DOHH2 (cell line): ENCODE results near the gene TSGA10.

Source experiments
- H3F3A ChIP-seq: fragments of 200-600 bp; sonication (generic), shearing (Covaris generic); 2 replicates; pipeline ENCODE4 v1.6.0; 2016; ENCODE audit warnings: antibody characterized with exemption, mild to moderate bottlenecking; ENCODE audit not compliant: control insufficient read depth, insufficient read depth
- H3K27ac ChIP-seq: fragments of 200-600 bp; sonication (generic); 2 replicates; pipeline ENCODE4 v1.5.1; 2014; ENCODE audit warnings: low read depth, mild to moderate bottlenecking, low read length, moderate library complexity
- H3K27me3 ChIP-seq: fragments of 200-600 bp; sonication (generic); 2 replicates; pipeline ENCODE4 v1.6.1; 2014; ENCODE audit warnings: mild to moderate bottlenecking, low read length, mixed read lengths; ENCODE audit not compliant: control insufficient read depth
- H3K36me3 ChIP-seq: fragments of 200-600 bp; sonication (generic); 2 replicates; pipeline ENCODE4 v1.6.1; 2014; ENCODE audit warnings: mild to moderate bottlenecking, low read length, moderate library complexity, mixed read lengths; ENCODE audit not compliant: control insufficient read depth
- H3K4me1 ChIP-seq: fragments of 200-600 bp; sonication (generic); 2 replicates; pipeline ENCODE4 v1.6.1; 2014; ENCODE audit warnings: mild to moderate bottlenecking, low read length, mixed read lengths; ENCODE audit not compliant: control insufficient read depth
- H3K4me2 ChIP-seq: fragments of 200-600 bp; sonication (generic); 2 replicates; pipeline ENCODE4 v1.6.0; 2014; ENCODE audit warnings: mild to moderate bottlenecking, low read length, moderate library complexity
- H3K4me3 ChIP-seq: fragments of 200-600 bp; sonication (generic); 2 replicates; pipeline ENCODE4 v1.5.1; 2014; ENCODE audit warnings: mild to moderate bottlenecking, low read length, mixed read lengths
- H3K79me2 ChIP-seq: fragments of 200-600 bp; sonication (generic); 2 replicates; pipeline ENCODE4 v1.6.1; 2014; ENCODE audit warnings: mild to moderate bottlenecking, low read length, mixed read lengths; ENCODE audit not compliant: control insufficient read depth
- H3K9me2 ChIP-seq: fragments of 200-600 bp; sonication (generic); replicated peaks from 2 replicates; pipeline ENCODE4 v1.6.1; 2014; ENCODE audit warnings: mild to moderate bottlenecking, low read length, mixed read lengths; ENCODE audit not compliant: control insufficient read depth
- H3K9me3 ChIP-seq: fragments of 200-600 bp; sonication (generic); 2 replicates; pipeline ENCODE4 v1.6.1; 2014; ENCODE audit warnings: antibody characterized with exemption, low read length, mixed read lengths; ENCODE audit not compliant: control insufficient read depth, insufficient read depth
- H4K20me1 ChIP-seq: fragments of 200-600 bp; sonication (generic); 2 replicates; pipeline ENCODE4 v1.6.0; 2014; ENCODE audit warnings: low read depth, mild to moderate bottlenecking, antibody characterized with exemption, low read length, moderate library complexity; ENCODE audit not compliant: control insufficient read depth, insufficient read depth
- EZH2phosphoT487 ChIP-seq: fragments of 200-600 bp; sonication (generic); IDR thresholded peaks from 2 replicates; pipeline ENCODE4 v1.6.1; 2017; ENCODE audit warnings: borderline replicate concordance, mild to moderate bottlenecking, antibody characterized with exemption, low read length, moderate library complexity, mixed read lengths
- TF ChIP-seq, protein P1 (sequence below): fragments of 200-600 bp; sonication (generic); IDR thresholded peaks from one replicate; pipeline ENCODE4 v1.5.1; 2014; ENCODE audit warnings: antibody characterized with exemption, mild to moderate bottlenecking, low read depth, low read length; ENCODE audit not compliant: poor library complexity, severe bottlenecking

TSGA10 gene

DNA sequence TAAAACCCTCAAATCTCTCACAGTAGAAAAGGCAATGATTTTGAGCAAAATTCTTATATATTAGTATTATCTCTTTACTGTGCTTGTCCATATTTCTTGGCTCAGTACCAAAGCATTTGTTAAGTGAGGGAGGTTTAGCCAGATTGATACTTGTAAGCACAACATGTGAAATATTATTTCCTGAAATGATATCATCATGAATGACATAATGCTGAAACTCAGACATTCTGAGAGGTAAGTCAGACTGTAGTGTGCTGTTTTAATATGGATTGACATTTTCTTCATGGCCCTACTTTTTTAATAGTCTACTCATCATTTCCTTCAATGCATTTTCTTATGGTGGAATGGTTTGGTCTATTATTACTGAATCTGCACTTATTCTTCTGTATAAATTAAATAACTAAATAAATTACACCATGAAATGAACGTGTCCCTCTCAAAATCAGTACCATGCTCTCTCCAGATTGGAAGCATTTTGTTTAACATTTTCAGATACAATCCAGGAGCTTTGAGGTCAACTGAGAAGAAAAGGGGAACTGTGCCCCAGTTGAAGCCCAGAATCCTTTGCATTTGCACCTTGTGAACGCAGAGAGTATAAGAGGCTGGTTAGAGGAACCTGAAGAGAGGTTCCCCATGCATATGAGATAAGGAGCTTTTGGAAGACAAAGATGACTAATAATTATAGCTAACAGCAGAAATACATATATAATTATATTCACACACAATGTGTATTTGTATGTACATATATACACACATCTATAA, 168.7 kb downstream of the TSGA10 start:
- no peak overlapping the region for H3K27ac ChIP-seq
- no peaks in the 10 kb centered on the region for H3K4me1 ChIP-seq
- no peak overlapping the region for H3K4me3 ChIP-seq
- H3K4me2 ChIP-seq, result no peak overlapping the region
- H3K79me2 ChIP-seq, result no peaks in the 10 kb centered on the region
- H3F3A ChIP-seq, result no peaks in the 10 kb centered on the region
- no peaks in the 10 kb centered on the region for H3K9me2 ChIP-seq
- no peaks in the 10 kb centered on the region for H3K36me3 ChIP-seq
- no peaks in the 10 kb centered on the region for H4K20me1 ChIP-seq
- H3K9me3 ChIP-seq, result no peaks in the 10 kb centered on the region
- TF ChIP-seq, protein P1, sequence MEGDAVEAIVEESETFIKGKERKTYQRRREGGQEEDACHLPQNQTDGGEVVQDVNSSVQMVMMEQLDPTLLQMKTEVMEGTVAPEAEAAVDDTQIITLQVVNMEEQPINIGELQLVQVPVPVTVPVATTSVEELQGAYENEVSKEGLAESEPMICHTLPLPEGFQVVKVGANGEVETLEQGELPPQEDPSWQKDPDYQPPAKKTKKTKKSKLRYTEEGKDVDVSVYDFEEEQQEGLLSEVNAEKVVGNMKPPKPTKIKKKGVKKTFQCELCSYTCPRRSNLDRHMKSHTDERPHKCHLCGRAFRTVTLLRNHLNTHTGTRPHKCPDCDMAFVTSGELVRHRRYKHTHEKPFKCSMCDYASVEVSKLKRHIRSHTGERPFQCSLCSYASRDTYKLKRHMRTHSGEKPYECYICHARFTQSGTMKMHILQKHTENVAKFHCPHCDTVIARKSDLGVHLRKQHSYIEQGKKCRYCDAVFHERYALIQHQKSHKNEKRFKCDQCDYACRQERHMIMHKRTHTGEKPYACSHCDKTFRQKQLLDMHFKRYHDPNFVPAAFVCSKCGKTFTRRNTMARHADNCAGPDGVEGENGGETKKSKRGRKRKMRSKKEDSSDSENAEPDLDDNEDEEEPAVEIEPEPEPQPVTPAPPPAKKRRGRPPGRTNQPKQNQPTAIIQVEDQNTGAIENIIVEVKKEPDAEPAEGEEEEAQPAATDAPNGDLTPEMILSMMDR, result no peak
- TF ChIP-seq EZH2phosphoT487, result no peak
- no peaks in the 10 kb centered on the region for H3K27me3 ChIP-seq

DNA sequence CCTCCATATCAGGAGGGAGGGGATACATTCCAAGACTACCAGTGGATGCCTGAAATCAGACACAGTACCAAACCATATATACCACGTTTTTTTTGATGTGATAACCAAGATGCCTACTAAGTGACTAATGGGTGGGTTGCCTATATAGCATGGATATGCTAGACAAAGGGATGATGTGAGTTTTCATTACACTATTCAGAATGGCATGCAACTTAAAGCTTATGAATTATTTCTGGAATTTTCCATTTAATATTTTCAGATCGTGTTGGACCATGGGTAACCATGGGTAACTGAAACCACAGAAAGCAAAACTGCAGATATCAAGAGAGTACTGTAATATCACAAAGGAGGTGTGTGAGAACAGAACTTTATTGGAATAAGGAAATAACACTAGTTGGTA, 179.1 kb downstream of the TSGA10 start:
- H4K20me1 ChIP-seq, result no peaks in the 10 kb centered on the region
- H3K27me3 ChIP-seq, result no peaks in the 10 kb centered on the region
- TF ChIP-seq EZH2phosphoT487, result no peak
- TF ChIP-seq, protein P1, result no peak
- H3K79me2 ChIP-seq, result no peaks in the 10 kb centered on the region
- H3K4me2 ChIP-seq, result no peak overlapping the region
- H3K4me3 ChIP-seq, result no peak overlapping the region
- no peaks in the 10 kb centered on the region for H3F3A ChIP-seq
- no peak overlapping the region for H3K27ac ChIP-seq
- no peaks in the 10 kb centered on the region for H3K36me3 ChIP-seq
- H3K4me1 ChIP-seq, result no peaks in the 10 kb centered on the region
- peaks cover 9% of the 10 kb centered on the region; the same call in 1 of the 2 replicates for H3K9me3 ChIP-seq
- no peaks in the 10 kb centered on the region for H3K9me2 ChIP-seq

GRCh38 chr2:98972582-98973167, 182.1 kb downstream of the TSGA10 start:
- Histone ChIP-seq H3K4me3 (no peak overlapping the region), H3K79me2 (no peaks in the 10 kb centered on the region), H3F3A (no peaks in the 10 kb centered on the region), H3K27ac (no peak overlapping the region), H3K9me2 (no peaks in the 10 kb centered on the region), H3K36me3 (no peaks in the 10 kb centered on the region), H4K20me1 (no peaks in the 10 kb centered on the region), H3K4me1 (no peaks in the 10 kb centered on the region), H3K4me2 (no peak overlapping the region), H3K27me3 (no peaks in the 10 kb centered on the region), H3K9me3 (peaks cover 14% of the 10 kb centered on the region; the same call in 1 of the 2 replicates)
- no peak for TF ChIP-seq EZH2phosphoT487
- TF ChIP-seq, protein P1, result no peak
